ENCODE data around the gene SRR. TPM values are rescaled to one million over a fixed set of nuclear protein-coding genes. Genes with fewer than 3 reads are reported as not detected.

The SRR gene
- total and polyA plus RNA-seq, 9 of the 15 experiments (the other 6 are each of a cell fraction or from before 2014, with no cell fraction given): 5.0 to 19.4 (median 7.9) TPM

- 2% methylated on average over 10 of the region's 12 CpGs for WGBS (ENCODE audit: insufficient coverage, low coverage, missing lambda C conversion rate)
- no peaks in the 10 kb centered on the region for H3K9me1 ChIP-seq (ENCODE audit: control insufficient read depth, insufficient read depth, low read length)
- peak overlapping the region; percentile 96 for H3K4me3 ChIP-seq
- H3K4me2 ChIP-seq (ENCODE audit: insufficient read depth, low read length): peak overlapping the region; percentile 94
- peaks cover 9 to 17% of the 10 kb centered on the region in 2 experiments; a peak in 4 of 5 replicates for H3K4me1 ChIP-seq (replicated peaks in 1 of 2; ENCODE audit: control insufficient read depth in 2 of 2, insufficient read depth in 2 of 2, low read length in 2 of 2)
- ChIA-PET CTCF (ENCODE audit: low intra/inter-chr PET ratio) (no interaction called here), POLR2A (interaction anchor here (0.6 to 1.8 kb wide), 9 partner anchors 9 to 79 kb away, joined by 3 to 6 read pairs (median 4); no protein-coding TSS in a partner anchor)
- intact Hi-C loops (cut with micrococcal nuclease) (no loop called here), in situ Hi-C loops (cut with MboI) (no loop called here)
- H3K27me3 ChIP-seq (ENCODE audit: control insufficient read depth in 2 of 2, insufficient read depth in 2 of 2, low read length in 2 of 2): no peaks in the 10 kb centered on the region
- TF ChIP-seq CEBPB (tag; IDR thresholded peaks at IDR 0.05) (0 out of 2 replicates have a peak, but pooled peaks have one; percentile 22), HIVEP1 (CRISPR knock-in tag; IDR thresholded peaks at IDR 0.05) (no peak), HMG20B (CRISPR knock-in tag; IDR thresholded peaks at IDR 0.05) (no peak)
- H4K20me1 ChIP-seq (replicated peaks; ENCODE audit: control insufficient read depth, insufficient read depth, low read length): no peaks in the 10 kb centered on the region
- H3K27ac ChIP-seq (ENCODE audit: extremely low read depth, low read depth, low read length): peak overlapping the region; percentile 83
- TSS peak; percentile 40 for BruUV-seq (replicated peaks)
- H3K79me2 ChIP-seq (ENCODE audit: control insufficient read depth, insufficient read depth, low read length): peaks cover 50% of the 10 kb centered on the region
- no peak; the same call in 1 of the 3 replicates for ATAC-seq
- H3K36me3 ChIP-seq (ENCODE audit: control insufficient read depth, insufficient read depth, low read length): peaks cover 26% of the 10 kb centered on the region; the same call in 2 of the 3 replicates
- H3K9me3 ChIP-seq (replicated peaks; ENCODE audit: control insufficient read depth, insufficient read depth, low read depth, low read length): no peaks in the 10 kb centered on the region
- H2AFZ ChIP-seq (ENCODE audit: low read depth, low read length): peak overlapping the region; percentile 90
- no peak for DNase-seq (ENCODE audit: extremely low read depth in 1 of 4, low spot score in 3 of 4)
- FAIRE-seq: no peak
- H3K9ac ChIP-seq (ENCODE audit: insufficient read depth in 1 of 2, low read depth in 2 of 2, low read length in 2 of 2): peak overlapping the region; percentile 86 to 100
Measured at GRCh38 chr17:2302778-2303203, 959 bp upstream of the SRR start.

- Histone ChIP-seq H2AFZ (ENCODE audit: low read depth, low read length) (peak overlapping the region; percentile 14; the same call in 1 of the 2 replicates), H3K4me2 (ENCODE audit: insufficient read depth, low read length) (peak overlapping the region; percentile 84), H3K9ac (ENCODE audit: insufficient read depth in 1 of 2, low read depth in 2 of 2, low read length in 2 of 2) (peak overlapping the region; percentile 86 to 100; a peak in 3 of 4 replicates), H3K27me3 (ENCODE audit: control insufficient read depth in 2 of 2, insufficient read depth in 2 of 2, low read length in 2 of 2) (no peaks in the 10 kb centered on the region), H3K79me2 (ENCODE audit: control insufficient read depth, insufficient read depth, low read length) (peaks cover 55% of the 10 kb centered on the region), H3K4me1 (replicated peaks in 1 of 2; ENCODE audit: control insufficient read depth in 2 of 2, insufficient read depth in 2 of 2, low read length in 2 of 2) (peaks cover 17% of the 10 kb centered on the region in 2 experiments; a peak in 4 of 5 replicates), H3K4me3 (peak overlapping the region; percentile 96), H3K36me3 (ENCODE audit: control insufficient read depth, insufficient read depth, low read length) (peaks cover 14% of the 10 kb centered on the region; the same call in 2 of the 3 replicates), H4K20me1 (replicated peaks; ENCODE audit: control insufficient read depth, insufficient read depth, low read length) (no peaks in the 10 kb centered on the region), H3K9me3 (replicated peaks; ENCODE audit: control insufficient read depth, insufficient read depth, low read depth, low read length) (no peaks in the 10 kb centered on the region), H3K9me1 (ENCODE audit: control insufficient read depth, insufficient read depth, low read length) (no peaks in the 10 kb centered on the region), H3K27ac (ENCODE audit: extremely low read depth, low read depth, low read length) (peak overlapping the region; percentile 83; the same call in 1 of the 3 replicates)
- CTCF ChIA-PET (ENCODE audit: low intra/inter-chr PET ratio): interaction anchor here (0.6 kb wide), 1 partner anchor 250 kb away, joined by 3 read pairs; the partner anchor contains the start of gene HIC1
- 29% methylated on average over 4 of the region's 4 CpGs for WGBS (ENCODE audit: insufficient coverage, low coverage, missing lambda C conversion rate)
- DNase-seq (ENCODE audit: extremely low read depth in 1 of 4, low spot score in 3 of 4) (no peak), ATAC-seq (no peak), FAIRE-seq (peak; percentile 35)
- POLR2A ChIA-PET: interaction anchor here (0.6 to 1.8 kb wide), 7 partner anchors 9 to 679 kb away, joined by 3 to 6 read pairs (median 4); partner anchors contain the start of gene TSR1
- in situ Hi-C loops (cut with MboI) (no loop called here), intact Hi-C loops (cut with micrococcal nuclease) (no loop called here)
- no peak for TF ChIP-seq TCF7 (IDR thresholded peaks at IDR 0.05; ENCODE audit: borderline replicate concordance)
- TF ChIP-seq ZNF212 (CRISPR knock-in tag; IDR thresholded peaks at IDR 0.05): no peak
- no peak for TF ChIP-seq HEY1 (CRISPR knock-in tag; IDR thresholded peaks at IDR 0.05; ENCODE audit: borderline replicate concordance)
- no peak for TF ChIP-seq HDAC1 (IDR thresholded peaks at IDR 0.05)
- no peak for TF ChIP-seq RBM22 (IDR thresholded peaks at IDR 0.05; ENCODE audit: low read depth, low read length, poor library complexity, severe bottlenecking)
- TF ChIP-seq MXI1 (IDR thresholded peaks at IDR 0.05; ENCODE audit: low read depth, low read length): no peak
- TSS peak; percentile 79 for BruUV-seq (replicated peaks)
Measured at GRCh38 chr17:2304931-2305330, 1.2 kb downstream of the SRR start.
